Liver (tissue), 9 donors: ENCODE results near the gene SNRK. TPM values are rescaled to one million over a fixed set of nuclear protein-coding genes. Genes with fewer than 3 reads are reported as not detected.

ENCODE experiments used
- DNase-seq: peaks from one replicate; pipeline ENCODE4 v3.0.0-alpha.2; 2017; ENCODE audit warnings: low spot score
- H3K27ac ChIP-seq, 2 donors: one replicate each; pipeline ENCODE4 v1.7.0; 2013; ENCODE audit warnings: inconsistent platforms in 2 of 2, low read length in 2 of 2, control low read depth in 1 of 2, low read depth in 1 of 2, mild to moderate bottlenecking in 1 of 2
- H3K27me3 ChIP-seq, 4 donors: one replicate each; pipeline versions ENCODE4 v1.6.1 to v1.7.0; 2013; ENCODE audit warnings: low read length in 3 of 4, inconsistent platforms in 1 of 4, mild to moderate bottlenecking in 1 of 4, moderate library complexity in 1 of 4; ENCODE audit not compliant: control insufficient read depth in 4 of 4, insufficient read depth in 4 of 4
- H3K36me3 ChIP-seq, 4 donors: one replicate each; pipeline versions ENCODE4 v1.6.1 to v1.7.0; 2013; ENCODE audit warnings: low read length in 3 of 4, mild to moderate bottlenecking in 3 of 4, low read depth in 1 of 4, moderate library complexity in 1 of 4; ENCODE audit not compliant: control insufficient read depth in 4 of 4, insufficient read depth in 3 of 4
- H3K4me1 ChIP-seq, 4 donors: one replicate each; pipeline versions ENCODE4 v1.6.1 to v1.7.0; 2013; ENCODE audit warnings: low read length in 3 of 4, mild to moderate bottlenecking in 3 of 4, moderate library complexity in 1 of 4; ENCODE audit not compliant: control insufficient read depth in 4 of 4, insufficient read depth in 4 of 4
- H3K4me3 ChIP-seq, 3 donors: one replicate each; pipeline versions ENCODE4 v1.6.1 to v1.7.0; 2013; ENCODE audit warnings: low read length in 3 of 3, control low read depth in 1 of 3, low read depth in 1 of 3, mild to moderate bottlenecking in 1 of 3
- H3K9ac ChIP-seq, 2 donors: one replicate each; pipeline ENCODE4 v1.7.0; 2013; ENCODE audit warnings: low read length in 2 of 2, mild to moderate bottlenecking in 2 of 2, moderate library complexity in 2 of 2, control low read depth in 1 of 2, low read depth in 1 of 2
- H3K9me3 ChIP-seq, 4 donors: one replicate each; pipeline versions ENCODE4 v1.6.1 to v1.7.0; 2013; ENCODE audit warnings: low read length in 3 of 4; ENCODE audit not compliant: control insufficient read depth in 4 of 4
- FOXA1 ChIP-seq: IDR thresholded peaks from 2 replicates; pipeline ENCODE4 v1.6.1; 2016; ENCODE audit warnings: antibody characterized with exemption
- FOXA2 ChIP-seq: IDR thresholded peaks from 2 replicates; pipeline ENCODE4 v1.6.1; 2016; ENCODE audit warnings: antibody characterized with exemption
- HNF4A ChIP-seq, 2 donors: conservative IDR thresholded peaks; 2 replicates each; pipeline ENCODE4 v1.6.1; 2016; ENCODE audit warnings: antibody characterized with exemption in 2 of 2, mild to moderate bottlenecking in 2 of 2
- HNF4G ChIP-seq: IDR thresholded peaks from 2 replicates; pipeline ENCODE4 v1.6.1; 2016; ENCODE audit warnings: antibody characterized with exemption
- JUND ChIP-seq, 2 donors: IDR thresholded peaks; 2 replicates each; pipeline ENCODE4 v1.6.1; 2016; ENCODE audit warnings: antibody characterized with exemption in 2 of 2
- NR2F2 ChIP-seq: IDR thresholded peaks from 2 replicates; pipeline ENCODE4 v1.6.1; 2016; ENCODE audit warnings: antibody characterized with exemption
- RAD21 ChIP-seq, 2 donors: IDR thresholded peaks; 2 replicates each; pipeline ENCODE4 v1.6.1; 2016; ENCODE audit warnings: antibody characterized with exemption in 2 of 2, mild to moderate bottlenecking in 2 of 2
- RXRA ChIP-seq, 2 donors: IDR thresholded peaks; 2 replicates each; pipeline ENCODE4 v1.6.1; 2017 to 2018; ENCODE audit warnings: antibody characterized with exemption in 2 of 2, mild to moderate bottlenecking in 1 of 2
- TAF1 ChIP-seq: conservative IDR thresholded peaks from 2 replicates; pipeline ENCODE4 v1.6.1; 2016; ENCODE audit warnings: antibody characterized with exemption, mild to moderate bottlenecking
- WGBS: extraction: QIAGEN DNeasy Blood & Tissue Kit; methylation state at CpG from one replicate; pipeline ENCODE4 v1.1.7; 2013; 5-methylcytosine and 5-hydroxymethylcytosine counted together
- polyA plus RNA-seq, 2 donors: library from polyadenylated mRNA; stranded (reverse) in 1 of 2; unstranded in 1 of 2; fragments of 200-250 nt in 1 of 2; fragments of >200 nt in 1 of 2; fragmentation: Nextera tagmentation in 1 of 2; extraction: Ambion mirVana in 1 of 2; gene quantifications; one replicate each; pipeline versions ENCODE4 v1.2.1 to v1.2.3, GENCODE V29; 2013 to 2015
- total RNA-seq, 2 donors: library from RNA; depleted of rRNA; stranded (reverse); fragments of >200 nt; gene quantifications; one replicate each; pipeline ENCODE4 v1.2.3, GENCODE V29; 2014
- TF ChIP-seq, protein P1 (sequence below): fragments of 150-350 bp; IDR thresholded peaks from 2 replicates; pipeline ENCODE4 v1.5.1; 2017; ENCODE audit warnings: improper control_type of control experiment, low read depth, low read length; ENCODE audit not compliant: missing input control
- TF ChIP-seq, protein P2 (sequence below): IDR thresholded peaks from 2 replicates; pipeline ENCODE4 v1.6.1; 2016; ENCODE audit warnings: antibody characterized with exemption
- donor health status: healthy.
- donor health status: healthy.
- donor health status: healthy.
- donor health status: healthy.
- donor health status: healthy.

SNRK gene
- total and polyA plus RNA-seq, 4 donors, result 5.8 to 28.5 (median 14.6) TPM

DNA sequence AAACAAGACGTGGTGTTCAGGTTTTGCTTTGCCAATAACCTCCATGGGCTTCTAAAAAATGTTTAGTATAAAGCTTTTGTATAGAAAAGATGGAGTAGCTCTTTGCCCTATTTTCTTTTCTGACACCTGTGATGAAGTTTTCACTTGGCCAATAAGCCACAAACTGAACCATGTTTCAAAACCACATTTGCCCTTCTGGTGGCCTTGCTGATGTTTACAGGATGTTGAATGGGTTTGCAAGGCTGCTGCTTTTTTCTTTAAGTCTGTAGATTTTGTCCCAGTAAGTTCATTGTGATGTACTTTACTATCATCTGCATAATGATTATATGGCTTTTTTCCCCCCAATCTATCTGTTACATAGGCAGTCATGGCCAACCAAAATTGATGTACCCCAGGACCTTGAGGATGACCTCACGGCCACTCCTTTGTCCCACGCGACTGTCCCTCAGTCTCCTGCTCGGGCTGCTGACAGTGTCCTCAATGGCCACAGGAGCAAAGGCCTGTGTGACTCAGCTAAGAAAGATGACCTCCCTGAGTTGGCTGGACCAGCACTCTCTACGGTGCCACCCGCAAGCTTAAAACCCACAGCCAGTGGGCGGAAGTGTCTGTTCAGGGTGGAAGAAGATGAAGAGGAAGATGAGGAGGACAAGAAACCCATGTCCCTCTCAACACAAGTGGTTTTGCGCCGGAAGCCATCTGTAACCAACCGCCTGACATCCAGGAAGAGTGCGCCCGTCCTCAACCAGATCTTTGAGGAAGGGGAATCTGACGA lies 60.8 kb downstream of the SNRK start:
- WGBS, result 94% methylated on average over 14 of the region's 14 CpGs
- Histone ChIP-seq H3K27ac (no peak overlapping the region), H3K4me3 (no peak overlapping the region), H3K4me1 (peaks cover 0 to 2% (median 0%) of the 10 kb centered on the region in 4 donors), H3K9ac (no peak overlapping the region), H3K9me3 (peaks cover 0 to 4% (median 0%) of the 10 kb centered on the region in 4 donors), H3K36me3 (peaks cover 10 to 68% (median 38%) of the 10 kb centered on the region in 4 donors), H3K27me3 (no peaks in the 10 kb centered on the region)
- DNase-seq, result no peak
- TF ChIP-seq JUND (IDR thresholded peaks at IDR 0.05), result no peak

DNA sequence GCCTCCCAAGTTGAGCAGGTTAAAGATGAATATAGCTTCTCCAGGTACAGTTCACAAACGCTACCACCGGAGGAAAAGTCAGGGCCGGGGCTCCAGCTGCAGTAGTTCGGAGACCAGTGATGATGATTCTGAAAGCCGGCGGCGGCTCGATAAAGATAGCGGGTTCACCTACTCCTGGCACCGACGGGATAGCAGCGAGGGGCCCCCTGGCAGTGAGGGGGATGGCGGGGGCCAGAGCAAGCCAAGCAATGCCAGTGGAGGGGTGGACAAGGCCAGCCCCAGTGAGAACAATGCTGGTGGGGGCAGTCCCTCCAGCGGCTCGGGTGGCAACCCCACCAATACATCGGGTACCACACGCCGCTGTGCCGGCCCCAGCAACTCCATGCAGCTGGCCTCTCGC lies 61.4 kb downstream of the SNRK start:
- H3K9ac ChIP-seq, result no peak overlapping the region
- no peaks in the 10 kb centered on the region for H3K27me3 ChIP-seq
- H3K27ac ChIP-seq, result no peak overlapping the region
- no peak overlapping the region for H3K4me3 ChIP-seq
- peaks cover 0 to 4% (median 0%) of the 10 kb centered on the region in 4 donors for H3K9me3 ChIP-seq
- H3K36me3 ChIP-seq, result peaks cover 7 to 63% (median 33%) of the 10 kb centered on the region in 4 donors
- WGBS, result 98% methylated on average over 20 of the region's 20 CpGs
- TF ChIP-seq JUND (IDR thresholded peaks at IDR 0.05) (no peak), FOXA2 (no peak), TAF1 (no peak), HNF4A (conservative IDR thresholded peaks at IDR 0.05) (no peak), NR2F2 (no peak), RXRA (IDR thresholded peaks at IDR 0.05) (no peak), FOXA1 (no peak)
- TF ChIP-seq, protein P1, sequence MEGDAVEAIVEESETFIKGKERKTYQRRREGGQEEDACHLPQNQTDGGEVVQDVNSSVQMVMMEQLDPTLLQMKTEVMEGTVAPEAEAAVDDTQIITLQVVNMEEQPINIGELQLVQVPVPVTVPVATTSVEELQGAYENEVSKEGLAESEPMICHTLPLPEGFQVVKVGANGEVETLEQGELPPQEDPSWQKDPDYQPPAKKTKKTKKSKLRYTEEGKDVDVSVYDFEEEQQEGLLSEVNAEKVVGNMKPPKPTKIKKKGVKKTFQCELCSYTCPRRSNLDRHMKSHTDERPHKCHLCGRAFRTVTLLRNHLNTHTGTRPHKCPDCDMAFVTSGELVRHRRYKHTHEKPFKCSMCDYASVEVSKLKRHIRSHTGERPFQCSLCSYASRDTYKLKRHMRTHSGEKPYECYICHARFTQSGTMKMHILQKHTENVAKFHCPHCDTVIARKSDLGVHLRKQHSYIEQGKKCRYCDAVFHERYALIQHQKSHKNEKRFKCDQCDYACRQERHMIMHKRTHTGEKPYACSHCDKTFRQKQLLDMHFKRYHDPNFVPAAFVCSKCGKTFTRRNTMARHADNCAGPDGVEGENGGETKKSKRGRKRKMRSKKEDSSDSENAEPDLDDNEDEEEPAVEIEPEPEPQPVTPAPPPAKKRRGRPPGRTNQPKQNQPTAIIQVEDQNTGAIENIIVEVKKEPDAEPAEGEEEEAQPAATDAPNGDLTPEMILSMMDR, result no peak
- H3K4me1 ChIP-seq, result no peaks in the 10 kb centered on the region
- DNase-seq, result no peak

DNA sequence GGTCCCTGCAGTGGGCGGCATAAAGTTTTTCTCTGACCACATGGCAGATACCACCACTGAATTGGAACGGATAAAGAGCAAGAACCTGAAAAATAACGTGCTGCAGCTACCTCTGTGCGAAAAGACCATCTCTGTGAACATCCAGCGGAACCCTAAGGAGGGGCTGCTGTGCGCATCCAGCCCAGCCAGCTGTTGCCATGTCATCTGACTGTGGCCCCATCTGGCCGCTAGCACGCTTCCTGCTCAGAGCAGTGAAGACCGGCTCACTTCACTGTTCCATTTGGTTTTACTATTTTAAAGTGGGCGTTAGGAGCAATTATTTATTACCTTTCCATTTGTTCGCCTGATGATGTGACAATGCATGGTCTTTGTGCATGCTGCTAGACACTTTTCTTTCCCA lies 62.0 kb downstream of the SNRK start:
- no peak for DNase-seq
- H3K4me3 ChIP-seq, result no peak overlapping the region
- H3K27ac ChIP-seq, result no peak overlapping the region
- H3K27me3 ChIP-seq, result no peaks in the 10 kb centered on the region
- H3K9me3 ChIP-seq, result peaks cover 0 to 4% (median 0%) of the 10 kb centered on the region in 4 donors
- peaks cover 7 to 60% (median 33%) of the 10 kb centered on the region in 4 donors for H3K36me3 ChIP-seq
- WGBS, result 96% methylated on average over 11 of the region's 11 CpGs
- TF ChIP-seq RXRA (IDR thresholded peaks at IDR 0.05) (no peak), RAD21 (IDR thresholded peaks at IDR 0.05) (no peak), FOXA2 (no peak), HNF4G (no peak), NR2F2 (no peak), FOXA1 (no peak)
- TF ChIP-seq, protein P2, sequence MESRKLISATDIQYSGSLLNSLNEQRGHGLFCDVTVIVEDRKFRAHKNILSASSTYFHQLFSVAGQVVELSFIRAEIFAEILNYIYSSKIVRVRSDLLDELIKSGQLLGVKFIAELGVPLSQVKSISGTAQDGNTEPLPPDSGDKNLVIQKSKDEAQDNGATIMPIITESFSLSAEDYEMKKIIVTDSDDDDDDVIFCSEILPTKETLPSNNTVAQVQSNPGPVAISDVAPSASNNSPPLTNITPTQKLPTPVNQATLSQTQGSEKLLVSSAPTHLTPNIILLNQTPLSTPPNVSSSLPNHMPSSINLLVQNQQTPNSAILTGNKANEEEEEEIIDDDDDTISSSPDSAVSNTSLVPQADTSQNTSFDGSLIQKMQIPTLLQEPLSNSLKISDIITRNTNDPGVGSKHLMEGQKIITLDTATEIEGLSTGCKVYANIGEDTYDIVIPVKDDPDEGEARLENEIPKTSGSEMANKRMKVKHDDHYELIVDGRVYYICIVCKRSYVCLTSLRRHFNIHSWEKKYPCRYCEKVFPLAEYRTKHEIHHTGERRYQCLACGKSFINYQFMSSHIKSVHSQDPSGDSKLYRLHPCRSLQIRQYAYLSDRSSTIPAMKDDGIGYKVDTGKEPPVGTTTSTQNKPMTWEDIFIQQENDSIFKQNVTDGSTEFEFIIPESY, result no peak
- TF ChIP-seq, protein P1, result no peak
- H3K4me1 ChIP-seq, result peaks cover 0 to 1% (median under 1%) of the 10 kb centered on the region in 4 donors
- no peak overlapping the region for H3K9ac ChIP-seq
